Frontal cortex (tissue), 4 donors: Measurements from ENCODE around the gene RNF43. TPM values are rescaled to one million over a fixed set of nuclear protein-coding genes. Genes with fewer than 3 reads are reported as not detected.

Source experiments
- DNase-seq, 2 donors: peaks; one replicate each; pipeline ENCODE4 v3.0.0; 2012; ENCODE audit warnings: low spot score in 2 of 2
- FAIRE-seq: peaks from 2 replicates; lab custom pipeline; 2012; peaks lifted over from hg19 to GRCh38; lab: Jason Lieb, UNC
- total RNA-seq: library from RNA; depleted of rRNA; stranded (reverse); fragments of >200 nt; gene quantifications from one replicate; pipeline ENCODE4 v1.2.3, GENCODE V29; 2014
- donor health status: control.
- donor health status: control.
- donor health status: control.

The RNF43 gene
- total RNA-seq, 1 donor from 2014 or later, result 0.41 TPM

GRCh38 chr17:58369214-58370031 is 47.9 kb downstream of the RNF43 start:
- no peak for FAIRE-seq
- DNase-seq, result no peak

GRCh38 chr17:58368860-58369213 is 48.5 kb downstream of the RNF43 start:
- DNase-seq, result no peak
- FAIRE-seq, result no peak

Other genes with a start within 250 kb of the RNF43 start
- gene EPX, start 224.8 kb downstream of the RNF43 start, total RNA-seq, result not detected
- 13.0 TPM for gene MKS1, start 198.3 kb downstream of the RNF43 start, total RNA-seq
- gene LPO, start 178.9 kb downstream of the RNF43 start, total RNA-seq, result not detected
- gene MPO, start 136.6 kb downstream of the RNF43 start, total RNA-seq, result 1.2 TPM
- 31.0 TPM for gene TSPOAP1, start 88.7 kb downstream of the RNF43 start, total RNA-seq
- 35.1 TPM for gene SUPT4H1, start 65.3 kb downstream of the RNF43 start, total RNA-seq
- under 0.01 TPM for gene HSF5, start 70.9 kb upstream of the RNF43 start, total RNA-seq
- 126 TPM for gene MTMR4, start 97.1 kb upstream of the RNF43 start, total RNA-seq